Muscle layer of duodenum (tissue), 2 donors: ENCODE data around the gene FAM240A.

Experiments
- H3K27ac ChIP-seq: one replicate; pipeline ENCODE4 v1.7.0; 2013; ENCODE audit warnings: mild to moderate bottlenecking, low read length
- H3K27me3 ChIP-seq: one replicate; pipeline ENCODE4 v1.7.0; 2013; ENCODE audit warnings: low read depth, mild to moderate bottlenecking, control low read depth, low read length
- H3K36me3 ChIP-seq, 2 donors: one replicate each; pipeline ENCODE4 v1.7.0; 2013; ENCODE audit warnings: low read length in 2 of 2, control low read depth in 1 of 2, mild to moderate bottlenecking in 1 of 2; ENCODE audit not compliant: insufficient read depth in 2 of 2, control insufficient read depth in 1 of 2
- H3K4me1 ChIP-seq, 2 donors: one replicate each; pipeline ENCODE4 v1.7.0; 2013; ENCODE audit warnings: low read length in 2 of 2, mild to moderate bottlenecking in 2 of 2, control low read depth in 1 of 2, moderate library complexity in 1 of 2; ENCODE audit not compliant: insufficient read depth in 2 of 2, control insufficient read depth in 1 of 2
- H3K4me3 ChIP-seq, 2 donors: one replicate each; pipeline ENCODE4 v1.7.0; 2013; ENCODE audit warnings: low read length in 2 of 2, low read depth in 1 of 2, mild to moderate bottlenecking in 1 of 2
- H3K9me3 ChIP-seq, 2 donors: one replicate each; pipeline ENCODE4 v1.7.0; 2013; ENCODE audit warnings: low read length in 2 of 2, control low read depth in 1 of 2, mild to moderate bottlenecking in 1 of 2; ENCODE audit not compliant: control insufficient read depth in 1 of 2
- donor health status: healthy.

FAM240A gene

DNA sequence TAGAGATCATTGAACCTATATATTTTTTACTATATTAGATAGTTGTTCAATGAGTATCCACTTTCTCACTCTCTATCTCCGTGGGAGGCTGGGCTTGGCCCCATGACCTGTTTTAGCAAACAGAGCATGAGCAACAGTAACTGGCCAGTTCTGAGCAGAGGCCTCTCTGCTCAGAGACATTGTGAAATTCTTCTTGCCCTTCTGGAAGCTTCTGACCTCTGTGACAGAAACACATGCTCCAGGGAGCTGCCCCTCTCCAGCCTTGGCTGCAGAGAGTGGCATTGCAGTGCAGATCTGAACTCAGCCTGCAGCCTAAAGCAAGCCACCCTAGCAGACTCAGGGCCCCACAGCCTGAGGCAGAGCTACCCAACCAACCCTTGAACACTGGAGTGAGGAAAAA, 20.5 kb downstream of the FAM240A start:
- Histone ChIP-seq H3K27me3 (no peaks in the 10 kb centered on the region), H3K4me1 (peaks cover 9 to 12% of the 10 kb centered on the region in 2 donors), H3K9me3 (no peaks in the 10 kb centered on the region), H3K4me3 (no peak overlapping the region), H3K36me3 (no peaks in the 10 kb centered on the region), H3K27ac (no peak overlapping the region)

DNA sequence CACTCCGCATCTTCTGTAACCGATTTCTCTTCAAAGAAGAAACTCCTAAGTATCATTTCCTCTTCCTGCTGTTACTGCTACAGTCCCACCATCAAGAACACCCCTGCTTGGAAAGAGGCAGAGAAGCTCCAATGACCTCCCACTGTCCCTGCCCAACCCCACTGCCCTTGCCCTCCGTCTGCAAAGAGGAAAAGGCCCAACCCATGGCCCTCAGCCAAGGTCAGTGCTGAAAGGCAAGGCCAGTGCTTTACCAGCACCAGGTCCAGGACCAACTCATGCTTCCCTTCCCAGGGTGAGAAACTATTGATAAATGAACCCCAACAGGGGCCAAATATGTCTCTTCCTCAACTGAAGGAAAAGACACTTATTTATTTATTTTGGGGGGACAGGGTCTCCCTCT, 22.5 kb downstream of the FAM240A start:
- H3K4me3 ChIP-seq, result no peak overlapping the region
- peaks cover under 1 to 5% of the 10 kb centered on the region in 2 donors for H3K4me1 ChIP-seq
- no peaks in the 10 kb centered on the region for H3K9me3 ChIP-seq
- no peaks in the 10 kb centered on the region for H3K36me3 ChIP-seq
- no peaks in the 10 kb centered on the region for H3K27me3 ChIP-seq
- H3K27ac ChIP-seq, result no peak overlapping the region

DNA sequence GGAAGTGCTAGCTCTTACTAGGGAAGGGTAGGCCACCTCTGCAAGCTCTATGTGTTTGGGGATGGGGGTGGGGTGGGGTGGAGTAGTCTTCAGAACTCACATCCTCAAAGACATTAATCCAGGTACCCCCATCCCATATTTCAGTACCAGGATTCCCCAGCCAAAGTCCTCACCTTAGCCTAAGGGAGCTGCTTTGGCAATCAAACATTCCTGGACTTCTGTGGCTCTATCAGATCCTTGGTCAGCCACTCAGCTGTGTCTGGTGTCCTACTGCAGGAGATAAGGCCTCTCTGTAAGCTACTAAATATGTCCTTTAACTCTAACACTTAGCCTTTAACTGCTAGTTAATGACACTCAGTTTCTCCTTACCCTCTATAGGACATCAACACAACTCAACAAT, 26.9 kb downstream of the FAM240A start:
- Histone ChIP-seq H3K27me3 (no peaks in the 10 kb centered on the region), H3K27ac (no peak overlapping the region), H3K4me1 (no peaks in the 10 kb centered on the region), H3K4me3 (no peak overlapping the region), H3K36me3 (no peaks in the 10 kb centered on the region), H3K9me3 (no peaks in the 10 kb centered on the region)

DNA sequence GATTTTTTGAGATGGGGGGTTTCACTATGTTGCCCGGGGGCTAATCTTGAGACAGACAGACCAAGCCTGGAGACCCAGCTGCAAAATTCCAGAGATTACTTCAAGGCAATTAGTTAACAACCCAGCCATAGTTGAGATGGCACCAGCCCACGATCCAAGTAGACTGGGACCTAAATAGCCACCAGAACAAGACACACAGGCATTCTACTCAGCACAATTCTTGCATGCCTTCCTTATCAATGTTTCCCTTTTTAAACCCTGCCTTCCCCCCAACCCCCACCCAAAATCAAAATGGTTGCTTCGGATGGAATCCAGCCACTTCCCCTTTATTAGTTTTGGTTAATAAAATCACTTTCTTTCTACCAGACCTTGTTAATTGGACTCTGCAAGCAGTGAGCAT, 28.6 kb downstream of the FAM240A start:
- H3K4me3 ChIP-seq, result no peak overlapping the region
- no peaks in the 10 kb centered on the region for H3K9me3 ChIP-seq
- no peaks in the 10 kb centered on the region for H3K36me3 ChIP-seq
- H3K4me1 ChIP-seq, result no peaks in the 10 kb centered on the region
- no peak overlapping the region for H3K27ac ChIP-seq
- no peaks in the 10 kb centered on the region for H3K27me3 ChIP-seq

DNA sequence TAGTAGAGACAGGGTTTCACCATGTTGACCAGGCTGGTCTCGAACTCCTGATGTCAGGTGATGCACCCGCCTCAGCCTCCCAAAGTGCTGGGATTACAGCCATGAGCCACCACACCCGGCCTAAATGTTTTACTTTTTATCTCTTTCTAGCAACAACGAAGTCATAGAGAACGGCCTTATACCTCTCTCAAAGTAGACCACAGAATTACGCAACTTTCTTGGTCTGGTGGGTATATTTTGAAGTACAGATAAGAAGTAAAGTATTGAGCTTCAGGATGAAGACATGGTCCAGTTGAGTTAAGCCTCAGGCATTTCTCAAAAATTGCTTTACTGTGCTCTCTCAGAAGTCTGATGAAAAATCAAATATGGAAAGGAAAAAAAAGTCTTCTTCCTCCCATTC, 30.6 kb downstream of the FAM240A start:
- H3K27me3 ChIP-seq, result no peaks in the 10 kb centered on the region
- H3K9me3 ChIP-seq, result no peaks in the 10 kb centered on the region
- no peaks in the 10 kb centered on the region for H3K36me3 ChIP-seq
- H3K4me3 ChIP-seq, result no peak overlapping the region
- H3K27ac ChIP-seq, result no peak overlapping the region
- no peaks in the 10 kb centered on the region for H3K4me1 ChIP-seq

DNA sequence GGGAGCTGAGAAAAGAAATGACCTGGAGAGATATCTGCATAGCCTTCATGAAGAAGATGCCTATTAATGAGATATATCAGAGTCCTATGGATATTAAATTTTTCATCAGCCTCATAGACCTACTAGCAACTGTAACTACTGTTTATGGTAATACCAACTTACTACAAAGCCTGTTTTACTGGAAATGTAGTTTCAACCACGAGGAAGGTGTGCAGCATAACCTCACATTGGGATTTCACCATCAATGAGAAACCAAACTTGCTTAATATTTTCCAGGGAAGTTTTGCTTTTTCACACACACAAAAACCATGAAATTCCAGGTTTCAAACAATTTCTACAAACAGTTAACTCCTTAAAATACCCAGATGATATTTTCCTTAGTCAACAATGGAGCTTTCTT, 31.4 kb downstream of the FAM240A start:
- Histone ChIP-seq H3K9me3 (no peaks in the 10 kb centered on the region), H3K36me3 (no peaks in the 10 kb centered on the region), H3K4me3 (no peak overlapping the region), H3K27me3 (no peaks in the 10 kb centered on the region), H3K27ac (no peak overlapping the region), H3K4me1 (no peaks in the 10 kb centered on the region)

DNA sequence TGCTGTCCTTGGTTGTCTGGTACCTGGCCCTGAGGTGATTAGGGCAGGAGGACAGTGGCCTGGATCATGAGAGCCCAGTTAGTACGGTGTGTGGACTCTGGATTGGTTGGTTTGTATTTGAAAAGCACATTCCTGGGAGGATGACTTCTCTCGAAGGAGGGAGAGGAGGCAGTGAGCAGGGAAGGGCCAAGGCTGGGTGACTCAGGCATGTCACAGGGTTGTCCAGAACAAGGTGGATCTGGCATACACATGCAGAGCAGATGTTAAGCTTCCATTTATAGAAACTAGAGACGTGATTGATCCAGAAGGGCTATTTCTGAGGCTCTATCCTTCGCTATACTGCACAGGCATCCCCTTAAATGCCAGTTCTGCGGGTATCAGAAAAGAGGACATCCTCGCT, 34.4 kb downstream of the FAM240A start:
- H3K36me3 ChIP-seq, result no peaks in the 10 kb centered on the region
- H3K27me3 ChIP-seq, result no peaks in the 10 kb centered on the region
- no peak overlapping the region for H3K27ac ChIP-seq
- H3K4me1 ChIP-seq, result no peaks in the 10 kb centered on the region
- no peaks in the 10 kb centered on the region for H3K9me3 ChIP-seq
- no peak overlapping the region for H3K4me3 ChIP-seq

GRCh38 chr3:46648096-46648495, 35.8 kb downstream of the FAM240A start:
- Histone ChIP-seq H3K4me1 (no peaks in the 10 kb centered on the region), H3K9me3 (peaks cover 0 to 9% of the 10 kb centered on the region in 2 donors), H3K27ac (no peak overlapping the region), H3K27me3 (no peaks in the 10 kb centered on the region), H3K4me3 (no peak overlapping the region), H3K36me3 (no peaks in the 10 kb centered on the region)

DNA sequence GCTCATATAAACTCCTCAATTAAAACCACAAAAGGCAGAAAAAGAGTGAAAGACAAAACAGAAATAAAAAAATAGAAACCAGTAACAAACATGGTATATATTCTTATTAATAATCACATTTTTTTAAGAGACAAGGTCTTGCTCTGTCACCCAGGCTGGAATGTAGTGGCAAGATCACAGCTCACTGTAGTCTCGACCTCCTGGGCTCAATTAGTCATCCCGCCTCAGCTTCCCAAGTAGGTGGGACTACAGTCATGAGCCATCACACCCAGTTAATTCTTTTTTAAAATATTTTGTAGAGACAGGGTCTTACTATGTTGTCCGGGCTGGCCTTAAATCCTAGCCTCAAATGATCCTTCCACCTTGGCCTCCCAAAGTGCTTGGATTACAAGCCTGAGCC, 37.1 kb downstream of the FAM240A start:
- Histone ChIP-seq H3K27me3 (no peaks in the 10 kb centered on the region), H3K4me1 (no peaks in the 10 kb centered on the region), H3K27ac (no peak overlapping the region), H3K4me3 (no peak overlapping the region), H3K36me3 (no peaks in the 10 kb centered on the region), H3K9me3 (peaks cover 0 to 9% of the 10 kb centered on the region in 2 donors)

GRCh38 chr3:46651084-46651483, 38.8 kb downstream of the FAM240A start:
- no peaks in the 10 kb centered on the region for H3K4me1 ChIP-seq
- H3K9me3 ChIP-seq, result peaks cover 0 to 9% of the 10 kb centered on the region in 2 donors
- H3K27me3 ChIP-seq, result no peaks in the 10 kb centered on the region
- no peak overlapping the region for H3K4me3 ChIP-seq
- H3K36me3 ChIP-seq, result no peaks in the 10 kb centered on the region
- no peak overlapping the region for H3K27ac ChIP-seq

DNA sequence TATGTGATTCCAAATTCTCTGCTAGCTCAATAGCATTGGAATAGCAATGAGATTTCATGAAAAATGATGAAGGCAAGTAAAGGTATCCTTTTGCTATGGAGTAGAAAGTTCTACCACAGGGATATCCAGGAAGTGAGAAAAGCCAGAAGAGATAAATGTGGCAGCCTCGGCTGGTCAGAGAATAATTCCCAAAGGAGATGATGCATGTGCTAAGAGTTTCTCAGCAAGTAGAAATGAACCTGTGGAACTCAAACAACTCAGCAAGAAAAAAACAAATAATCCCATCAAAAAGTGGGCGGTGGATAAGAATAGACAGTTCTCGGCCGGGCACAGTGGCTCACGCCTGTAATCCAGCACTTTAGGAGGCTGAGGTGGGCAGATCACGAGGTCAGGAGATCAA, 42.9 kb downstream of the FAM240A start:
- Histone ChIP-seq H3K4me3 (no peak overlapping the region), H3K36me3 (no peaks in the 10 kb centered on the region), H3K4me1 (no peaks in the 10 kb centered on the region), H3K27me3 (no peaks in the 10 kb centered on the region), H3K9me3 (peaks cover 0 to 9% of the 10 kb centered on the region in 2 donors), H3K27ac (no peak overlapping the region)

DNA sequence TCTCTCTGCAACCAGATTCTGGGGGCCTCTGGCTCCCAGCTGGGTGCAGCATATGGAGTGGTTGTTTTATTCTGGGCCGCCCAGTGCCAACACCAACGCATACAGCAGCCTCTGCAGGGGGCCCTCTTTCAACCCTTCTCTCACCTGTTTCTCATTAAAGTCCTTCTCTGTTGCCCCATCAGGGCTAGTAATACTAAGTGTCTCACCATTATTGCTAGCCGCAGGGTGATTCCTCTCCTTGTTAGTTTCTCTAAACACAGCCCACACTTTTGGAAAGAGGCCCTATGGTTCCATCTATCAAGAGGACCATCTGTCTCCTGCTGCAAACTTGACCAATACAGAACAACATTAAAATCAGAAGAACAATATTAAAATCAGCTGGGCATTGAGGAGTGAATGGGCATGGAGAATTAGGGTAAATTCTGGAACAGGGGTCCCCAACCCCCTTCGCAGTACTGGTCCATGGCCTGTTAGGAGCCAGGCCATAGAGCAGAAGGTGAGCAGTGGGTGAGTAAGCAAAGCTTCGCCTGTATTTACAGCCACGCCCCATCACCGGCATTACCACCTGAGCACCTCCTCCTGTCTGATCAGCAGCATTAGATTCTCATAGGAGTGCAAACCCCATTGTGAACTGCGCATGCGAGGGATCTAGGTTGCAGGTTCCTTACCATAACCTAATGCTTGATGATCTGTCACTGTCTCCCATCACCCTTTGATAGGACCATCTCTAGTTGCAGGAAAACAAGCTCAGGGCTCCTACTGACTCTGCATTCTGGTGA, 44.6 kb downstream of the FAM240A start:
- Histone ChIP-seq H3K4me3 (no peak overlapping the region), H3K27me3 (no peaks in the 10 kb centered on the region), H3K4me1 (no peaks in the 10 kb centered on the region), H3K36me3 (no peaks in the 10 kb centered on the region), H3K9me3 (peaks cover 0 to 8% of the 10 kb centered on the region in 2 donors), H3K27ac (no peak overlapping the region)
